Osteoblast (primary cell): ENCODE results near the gene SMC1A. TPM values are rescaled to one million over a fixed set of nuclear protein-coding genes. Genes with fewer than 3 reads are reported as not detected.

Experiments used
- DNase-seq: peaks from one replicate; pipeline ENCODE4 v3.0.0; 2011; ENCODE audit warnings: low spot score, mixed read lengths; ENCODE audit not compliant: insufficient read length; ENCODE audit errors: missing footprints
- H2AFZ ChIP-seq: 2 replicates; pipeline ENCODE4 v1.6.0; 2011; ENCODE audit warnings: mild to moderate bottlenecking, low read length
- H3K27ac ChIP-seq: 2 replicates; pipeline ENCODE4 v1.5.1; 2011; ENCODE audit warnings: mild to moderate bottlenecking, low read depth, low read length, moderate library complexity
- H3K27me3 ChIP-seq: 2 replicates; pipeline ENCODE4 v1.6.0; 2012; ENCODE audit warnings: mild to moderate bottlenecking, control low read depth, inconsistent platforms, low read length, moderate library complexity; ENCODE audit not compliant: insufficient read depth
- H3K36me3 ChIP-seq: 2 replicates; pipeline ENCODE4 v1.5.1; 2011; ENCODE audit warnings: mild to moderate bottlenecking, low read length, control low read depth, moderate library complexity; ENCODE audit not compliant: insufficient read depth
- H3K4me1 ChIP-seq: 2 replicates; pipeline ENCODE4 v1.5.1; 2011; ENCODE audit warnings: mild to moderate bottlenecking, low read length, control low read depth, moderate library complexity; ENCODE audit not compliant: insufficient read depth
- H3K4me2 ChIP-seq: 2 replicates; pipeline ENCODE4 v1.6.0; 2011; ENCODE audit warnings: mild to moderate bottlenecking, low read length; ENCODE audit not compliant: insufficient read depth
- H3K4me3 ChIP-seq: fragments of 200-600 bp; sonication (generic); 3 replicates; pipeline ENCODE4 v1.5.1; 2012; ENCODE audit warnings: mild to moderate bottlenecking, low read length, inconsistent platforms; ENCODE audit not compliant: insufficient read depth
- H3K79me2 ChIP-seq: 2 replicates; pipeline ENCODE4 v1.6.0; 2012; ENCODE audit warnings: mild to moderate bottlenecking, low read length, control low read depth, inconsistent platforms; ENCODE audit not compliant: insufficient read depth
- H3K9me3 ChIP-seq: 2 replicates; pipeline ENCODE4 v1.5.1; 2011; ENCODE audit warnings: low read depth, low read length, control low read depth
- H4K20me1 ChIP-seq: 2 replicates; pipeline ENCODE4 v1.6.0; 2012; ENCODE audit warnings: mild to moderate bottlenecking, low read length, control low read depth; ENCODE audit not compliant: insufficient read depth
- CTCF ChIP-seq: IDR thresholded peaks from 2 replicates; pipeline ENCODE4 v1.5.1; 2011; ENCODE audit warnings: mild to moderate bottlenecking, low read depth, low read length, moderate library complexity; ENCODE audit errors: extremely low read depth
- total RNA-seq: library from RNA; depleted of rRNA; stranded (reverse); fragments of >200 nt; gene quantifications from 2 replicates; pipeline ENCODE4 v1.2.3, GENCODE V29; 2012

SMC1A gene
- total RNA-seq, 1 donor: 14.8 TPM

- Histone ChIP-seq H3K9me3 (no peaks in the 10 kb centered on the region), H3K27ac (no peak overlapping the region), H3K4me2 (no peak overlapping the region), H3K27me3 (peaks cover 10% of the 10 kb centered on the region), H3K36me3 (no peaks in the 10 kb centered on the region), H3K79me2 (no peaks in the 10 kb centered on the region), H2AFZ (no peak overlapping the region), H3K4me1 (peaks cover 11% of the 10 kb centered on the region), H3K4me3 (no peak overlapping the region), H4K20me1 (no peaks in the 10 kb centered on the region)
- peak; percentile 82 for DNase-seq
- peak; percentile 80 for TF ChIP-seq CTCF
Observed at GRCh38 chrX:53445977-53446376, 23.5 kb upstream of the SMC1A start.

- TF ChIP-seq CTCF: no peak
- DNase-seq: no peak
- H3K27ac ChIP-seq: no peak overlapping the region
- no peaks in the 10 kb centered on the region for H3K79me2 ChIP-seq
- no peaks in the 10 kb centered on the region for H3K9me3 ChIP-seq
- no peaks in the 10 kb centered on the region for H4K20me1 ChIP-seq
- H3K4me3 ChIP-seq: peak overlapping the region; percentile 69
- no peak overlapping the region for H2AFZ ChIP-seq
- peak overlapping the region; percentile 91 for H3K4me2 ChIP-seq
- H3K4me1 ChIP-seq: peaks cover 20% of the 10 kb centered on the region
- no peaks in the 10 kb centered on the region for H3K36me3 ChIP-seq
- peaks cover 22% of the 10 kb centered on the region for H3K27me3 ChIP-seq
Observed at GRCh38 chrX:53442322-53442631, 19.8 kb upstream of the SMC1A start.

GRCh38 chrX:53441531-53442321 lies 19.3 kb upstream of the SMC1A start:
- Histone ChIP-seq H4K20me1 (no peaks in the 10 kb centered on the region), H3K79me2 (no peaks in the 10 kb centered on the region), H3K9me3 (no peaks in the 10 kb centered on the region), H3K4me2 (peak overlapping the region; percentile 91), H3K27me3 (peaks cover 22% of the 10 kb centered on the region), H3K4me3 (peak overlapping the region; percentile 69), H3K36me3 (no peaks in the 10 kb centered on the region), H3K27ac (no peak overlapping the region), H2AFZ (peak overlapping the region; percentile 90), H3K4me1 (peaks cover 20% of the 10 kb centered on the region)
- DNase-seq: peak; percentile 96
- TF ChIP-seq CTCF: no peak

GRCh38 chrX:53440621-53441517 lies 18.4 kb upstream of the SMC1A start:
- Histone ChIP-seq H3K79me2 (no peaks in the 10 kb centered on the region), H3K4me2 (peak overlapping the region; percentile 91), H3K9me3 (no peaks in the 10 kb centered on the region), H3K36me3 (no peaks in the 10 kb centered on the region), H3K4me3 (peak overlapping the region; percentile 69), H2AFZ (peak overlapping the region; percentile 90), H4K20me1 (no peaks in the 10 kb centered on the region), H3K27me3 (peaks cover 22% of the 10 kb centered on the region), H3K4me1 (peaks cover 20% of the 10 kb centered on the region), H3K27ac (peak overlapping the region; percentile 51)
- peak; percentile 83 for DNase-seq
- TF ChIP-seq CTCF: no peak
